Fibroblast of villous mesenchyme (primary cell): ENCODE measurements around the gene CASKIN1. TPM values are rescaled to one million over a fixed set of nuclear protein-coding genes. Genes with fewer than 3 reads are reported as not detected.

Source experiments
- DNase-seq: peaks from one replicate; pipeline ENCODE4 v3.0.0-alpha.2; 2010; ENCODE audit warnings: low read depth
- H3K4me3 ChIP-seq: 2 replicates; pipeline ENCODE4 v1.5.1; 2011; ENCODE audit warnings: low read depth, mild to moderate bottlenecking, low read length
- total RNA-seq: library from RNA; depleted of rRNA; stranded (reverse); fragments of >200 nt; gene quantifications from 2 replicates; pipeline ENCODE4 v1.2.3, GENCODE V29; 2012
- TF ChIP-seq, protein P1 (sequence below): IDR thresholded peaks from 2 replicates; pipeline ENCODE4 v1.5.1; 2012; ENCODE audit warnings: low read depth, mild to moderate bottlenecking, low read length; ENCODE audit not compliant: insufficient read depth

CASKIN1 gene
- total RNA-seq, 1 donor: 0.86 TPM

DNA sequence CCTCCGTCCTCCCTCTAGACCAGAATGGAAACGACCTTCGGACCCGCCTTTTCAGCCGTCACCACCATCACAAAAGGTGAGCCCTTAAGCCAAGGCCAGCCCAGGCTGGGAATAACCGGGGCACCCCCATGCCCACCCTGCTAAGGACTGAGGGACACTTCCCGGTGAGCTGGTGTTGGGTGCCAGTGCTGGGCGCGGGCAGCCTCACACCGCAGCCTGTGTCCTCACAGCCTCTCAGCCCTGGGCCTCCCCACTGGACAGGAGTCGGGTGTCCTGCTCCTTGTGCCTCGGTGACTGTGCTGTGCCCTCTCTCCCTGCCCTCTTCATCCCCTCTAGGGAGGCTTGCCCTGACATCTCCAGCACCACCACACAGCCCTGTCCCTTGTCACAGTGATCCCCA lies 30.5 kb downstream of the CASKIN1 start:
- DNase-seq: no peak
- no peak overlapping the region for H3K4me3 ChIP-seq
- TF ChIP-seq, protein P1, sequence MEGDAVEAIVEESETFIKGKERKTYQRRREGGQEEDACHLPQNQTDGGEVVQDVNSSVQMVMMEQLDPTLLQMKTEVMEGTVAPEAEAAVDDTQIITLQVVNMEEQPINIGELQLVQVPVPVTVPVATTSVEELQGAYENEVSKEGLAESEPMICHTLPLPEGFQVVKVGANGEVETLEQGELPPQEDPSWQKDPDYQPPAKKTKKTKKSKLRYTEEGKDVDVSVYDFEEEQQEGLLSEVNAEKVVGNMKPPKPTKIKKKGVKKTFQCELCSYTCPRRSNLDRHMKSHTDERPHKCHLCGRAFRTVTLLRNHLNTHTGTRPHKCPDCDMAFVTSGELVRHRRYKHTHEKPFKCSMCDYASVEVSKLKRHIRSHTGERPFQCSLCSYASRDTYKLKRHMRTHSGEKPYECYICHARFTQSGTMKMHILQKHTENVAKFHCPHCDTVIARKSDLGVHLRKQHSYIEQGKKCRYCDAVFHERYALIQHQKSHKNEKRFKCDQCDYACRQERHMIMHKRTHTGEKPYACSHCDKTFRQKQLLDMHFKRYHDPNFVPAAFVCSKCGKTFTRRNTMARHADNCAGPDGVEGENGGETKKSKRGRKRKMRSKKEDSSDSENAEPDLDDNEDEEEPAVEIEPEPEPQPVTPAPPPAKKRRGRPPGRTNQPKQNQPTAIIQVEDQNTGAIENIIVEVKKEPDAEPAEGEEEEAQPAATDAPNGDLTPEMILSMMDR: no peak

DNA sequence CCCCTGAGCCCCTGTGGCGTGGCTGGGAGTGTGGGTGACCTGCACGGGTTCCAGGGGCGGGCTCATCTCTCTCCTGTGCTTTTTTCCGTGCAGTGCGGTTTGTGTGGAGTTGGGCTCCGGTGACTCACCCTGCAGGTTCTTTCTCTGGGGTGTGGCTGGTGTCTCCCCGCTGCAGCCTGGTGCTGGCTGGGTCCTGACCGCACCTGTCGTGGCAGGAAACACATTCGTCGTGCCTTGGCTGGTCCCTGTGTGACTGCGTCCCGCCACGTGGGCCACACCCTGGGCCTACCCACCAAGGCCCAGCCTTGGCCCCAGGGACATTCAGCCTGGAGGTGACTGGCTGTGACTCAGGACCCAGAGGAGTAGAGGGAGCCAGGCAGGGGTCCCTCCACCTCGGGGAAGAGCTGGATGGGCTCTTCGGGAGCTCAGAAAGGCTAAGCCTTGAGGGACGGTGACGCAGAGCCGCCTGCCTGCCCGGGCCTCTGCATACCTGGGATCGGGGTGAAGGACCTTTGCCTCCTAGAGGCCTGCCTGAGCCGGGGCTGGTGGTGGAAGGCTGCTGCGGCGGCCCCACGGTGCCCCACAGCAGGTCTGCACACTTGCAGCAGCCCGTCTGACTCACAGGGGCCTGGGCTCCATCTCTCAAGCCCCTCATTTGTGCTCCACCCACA lies 33.1 kb downstream of the CASKIN1 start:
- TF ChIP-seq, protein P1: no peak
- H3K4me3 ChIP-seq: no peak overlapping the region
- no peak for DNase-seq

DNA sequence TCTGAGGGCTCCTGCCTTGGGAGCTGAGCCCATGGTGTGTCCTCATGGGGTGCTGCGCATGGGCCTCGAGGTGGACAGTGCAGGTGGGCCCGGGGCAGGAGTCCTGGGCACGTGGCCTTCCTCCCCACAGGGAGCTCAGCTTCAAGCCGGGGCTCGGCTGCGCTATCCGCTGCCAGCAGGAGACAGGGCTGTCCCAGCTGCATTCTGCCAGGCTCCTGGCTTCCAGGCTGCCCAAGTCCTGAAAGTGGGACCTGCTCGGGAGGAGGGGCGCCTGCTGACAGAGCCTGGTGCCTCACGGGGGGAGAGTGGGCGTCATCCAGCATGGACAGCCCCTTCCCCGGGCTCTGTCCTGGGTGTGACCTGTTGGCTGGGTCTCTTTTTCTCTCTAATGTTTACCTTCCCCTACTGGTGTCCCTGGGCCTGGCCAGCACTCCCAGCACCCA lies 33.7 kb downstream of the CASKIN1 start:
- TF ChIP-seq, protein P1: no peak
- no peak for DNase-seq
- H3K4me3 ChIP-seq: no peak overlapping the region

DNA sequence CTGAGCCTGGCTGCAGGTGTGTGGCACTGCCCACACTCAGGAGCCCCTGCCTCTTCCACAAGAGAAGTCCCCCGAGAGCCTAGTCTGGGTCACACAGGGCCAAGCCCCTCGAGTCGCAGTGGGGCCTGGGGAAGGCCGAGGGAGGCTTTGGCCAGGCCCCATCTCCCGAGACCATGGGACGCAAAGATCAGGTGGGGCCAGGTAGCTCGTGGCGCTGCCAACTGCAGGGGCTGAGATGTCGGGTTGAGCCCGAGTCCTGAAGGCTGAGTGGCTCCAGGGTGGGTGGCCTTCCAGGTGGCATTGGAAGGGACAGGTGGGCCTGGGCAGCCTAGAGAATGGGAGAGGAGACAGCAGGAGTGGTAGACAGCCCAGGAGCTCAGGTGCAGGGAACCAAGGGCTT lies 34.5 kb downstream of the CASKIN1 start:
- TF ChIP-seq, protein P1: no peak

DNA sequence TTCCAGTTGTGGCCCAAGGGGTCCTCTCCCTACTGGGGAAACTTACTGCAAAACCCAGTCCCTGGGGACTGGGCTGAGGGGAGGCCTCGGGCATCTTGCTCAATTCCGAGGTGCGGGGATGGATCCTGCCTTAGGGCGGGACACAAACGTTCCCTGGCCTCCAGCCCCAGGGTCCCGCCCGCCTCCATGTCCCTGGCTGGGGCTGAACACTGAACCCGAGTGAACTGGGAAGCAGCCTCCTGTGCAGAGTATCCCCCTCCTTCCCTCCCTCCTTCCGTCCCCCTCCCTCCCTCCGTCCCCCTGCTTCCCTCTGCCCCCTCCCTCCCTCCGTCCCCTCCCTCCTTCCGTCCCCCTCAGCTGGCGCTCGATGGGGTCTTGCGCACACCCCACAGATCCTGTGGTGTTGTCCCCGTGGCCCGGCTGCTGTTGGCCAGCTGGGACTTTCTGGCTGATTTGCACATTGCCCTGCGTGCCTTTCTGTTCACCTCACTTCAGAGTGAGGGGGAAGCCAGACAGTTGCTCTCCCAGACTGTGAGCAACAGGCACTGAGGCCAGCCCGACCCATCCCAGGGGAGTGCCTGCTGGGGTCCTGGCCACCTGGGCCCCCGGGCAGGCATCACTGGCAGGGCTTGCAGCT lies 35.4 kb downstream of the CASKIN1 start:
- TF ChIP-seq, protein P1: no peak
- H3K4me3 ChIP-seq: peak overlapping the region; percentile 18
- DNase-seq: peak; percentile 76

More for the DNA sequence above, 34.5 kb downstream of the CASKIN1 start:
- H3K4me3 ChIP-seq: no peak overlapping the region
- DNase-seq: no peak

DNA sequence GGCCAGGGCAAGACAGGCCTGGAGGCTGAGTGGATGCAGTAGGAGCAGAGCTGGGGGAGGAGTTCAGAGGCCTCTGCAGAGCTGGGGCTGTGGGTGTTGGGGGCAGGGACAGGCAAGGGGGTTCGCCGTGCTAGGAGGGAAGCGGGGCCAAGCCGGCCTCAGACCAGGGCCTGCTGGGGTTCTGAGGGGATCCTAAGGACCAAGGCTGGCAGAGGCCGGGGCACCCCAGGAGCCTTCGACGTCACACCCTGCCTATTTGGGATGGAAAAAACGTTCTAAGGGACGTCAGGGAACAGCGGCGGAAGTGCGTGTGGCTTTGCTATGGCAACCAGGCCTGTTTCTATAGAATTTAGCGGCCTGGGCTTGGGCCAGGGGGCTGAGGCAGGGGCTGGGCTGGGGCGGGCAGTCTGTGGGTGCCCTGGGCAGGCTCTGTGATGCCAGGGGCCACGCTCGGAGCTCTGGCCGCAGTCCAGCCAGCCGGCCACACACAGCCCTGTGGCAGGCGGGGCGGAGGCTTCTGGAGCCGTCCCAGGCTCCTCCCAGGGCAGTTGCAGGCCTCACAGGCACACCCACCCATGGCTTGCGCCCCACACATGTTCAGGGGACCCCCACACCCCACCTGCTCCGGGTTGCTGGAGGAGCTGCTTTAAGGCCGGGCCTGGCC lies 37.1 kb downstream of the CASKIN1 start:
- peak; percentile 90 for DNase-seq
- H3K4me3 ChIP-seq: peak overlapping the region; percentile 39

More for the DNA sequence above, 37.1 kb downstream of the CASKIN1 start:
- TF ChIP-seq, protein P1: no peak
